GM12873 (cell line): ENCODE data around the gene FBXO28.

Experiments used
- TF ChIP-seq, protein P1 (sequence below): IDR thresholded peaks from 2 replicates; pipeline ENCODE4 v1.5.1; 2012; ENCODE audit warnings: low read depth, mild to moderate bottlenecking, moderate library complexity, low read length, control low read depth; ENCODE audit not compliant: insufficient read depth; ENCODE audit errors: missing control alignments

Gene FBXO28

DNA sequence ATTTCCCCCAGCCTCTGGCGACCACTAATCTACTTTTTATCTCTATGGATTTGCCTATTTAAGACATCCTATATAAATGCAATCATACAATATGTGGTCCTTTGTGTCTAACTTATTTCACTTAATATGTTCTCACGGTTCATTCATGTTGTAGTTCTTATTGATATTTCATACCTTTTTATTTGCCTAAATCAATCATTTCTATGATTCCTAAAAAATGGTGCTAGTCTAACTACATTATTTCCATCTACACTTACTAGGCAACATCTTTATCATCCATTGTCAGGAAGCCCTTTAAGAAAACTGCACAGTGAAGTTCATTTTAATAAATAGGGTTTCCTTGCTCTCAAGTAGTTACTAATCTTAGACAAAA lies 380 bp upstream of the FBXO28 start:
- TF ChIP-seq, protein P1, sequence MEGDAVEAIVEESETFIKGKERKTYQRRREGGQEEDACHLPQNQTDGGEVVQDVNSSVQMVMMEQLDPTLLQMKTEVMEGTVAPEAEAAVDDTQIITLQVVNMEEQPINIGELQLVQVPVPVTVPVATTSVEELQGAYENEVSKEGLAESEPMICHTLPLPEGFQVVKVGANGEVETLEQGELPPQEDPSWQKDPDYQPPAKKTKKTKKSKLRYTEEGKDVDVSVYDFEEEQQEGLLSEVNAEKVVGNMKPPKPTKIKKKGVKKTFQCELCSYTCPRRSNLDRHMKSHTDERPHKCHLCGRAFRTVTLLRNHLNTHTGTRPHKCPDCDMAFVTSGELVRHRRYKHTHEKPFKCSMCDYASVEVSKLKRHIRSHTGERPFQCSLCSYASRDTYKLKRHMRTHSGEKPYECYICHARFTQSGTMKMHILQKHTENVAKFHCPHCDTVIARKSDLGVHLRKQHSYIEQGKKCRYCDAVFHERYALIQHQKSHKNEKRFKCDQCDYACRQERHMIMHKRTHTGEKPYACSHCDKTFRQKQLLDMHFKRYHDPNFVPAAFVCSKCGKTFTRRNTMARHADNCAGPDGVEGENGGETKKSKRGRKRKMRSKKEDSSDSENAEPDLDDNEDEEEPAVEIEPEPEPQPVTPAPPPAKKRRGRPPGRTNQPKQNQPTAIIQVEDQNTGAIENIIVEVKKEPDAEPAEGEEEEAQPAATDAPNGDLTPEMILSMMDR: no peak

DNA sequence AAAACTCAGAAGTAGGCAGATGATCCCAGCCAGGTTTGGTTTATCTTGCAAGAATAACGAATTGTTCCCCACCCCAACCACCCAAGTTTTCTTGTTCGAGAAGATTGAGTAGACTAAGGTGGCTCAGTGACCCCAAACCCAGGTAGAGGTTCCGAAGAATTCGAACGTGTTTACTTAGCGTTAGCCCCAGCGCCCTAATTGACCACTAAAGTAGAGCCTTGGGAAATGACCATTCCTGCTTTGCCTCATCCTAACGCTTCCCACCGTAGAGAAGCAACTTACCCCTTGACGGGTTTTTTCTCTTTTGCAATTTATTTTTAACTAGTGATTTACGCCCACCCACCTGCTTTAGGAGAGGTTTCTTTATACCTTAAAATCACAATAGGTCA lies 870 bp downstream of the FBXO28 start:
- TF ChIP-seq, protein P1: no peak

DNA sequence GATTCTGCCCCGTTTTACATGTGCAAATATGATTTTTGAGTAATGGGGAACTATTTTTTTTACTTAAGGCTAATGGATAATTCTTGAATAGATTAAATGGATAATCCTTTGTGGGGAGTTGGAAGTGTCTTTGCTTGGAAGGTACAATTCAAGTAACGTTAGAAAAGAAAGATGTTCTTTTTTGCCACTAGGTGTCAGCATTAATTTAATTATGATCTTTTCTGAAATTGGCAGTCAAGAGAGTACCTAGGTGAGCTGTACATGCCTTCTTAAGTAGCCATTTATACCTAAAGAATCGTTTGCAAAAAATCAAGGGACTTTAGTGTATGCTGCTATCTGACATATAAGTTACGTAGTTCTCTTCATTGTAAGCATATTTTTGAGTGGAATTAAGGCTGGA lies 2.2 kb downstream of the FBXO28 start:
- TF ChIP-seq, protein P1: peak; percentile 47

DNA sequence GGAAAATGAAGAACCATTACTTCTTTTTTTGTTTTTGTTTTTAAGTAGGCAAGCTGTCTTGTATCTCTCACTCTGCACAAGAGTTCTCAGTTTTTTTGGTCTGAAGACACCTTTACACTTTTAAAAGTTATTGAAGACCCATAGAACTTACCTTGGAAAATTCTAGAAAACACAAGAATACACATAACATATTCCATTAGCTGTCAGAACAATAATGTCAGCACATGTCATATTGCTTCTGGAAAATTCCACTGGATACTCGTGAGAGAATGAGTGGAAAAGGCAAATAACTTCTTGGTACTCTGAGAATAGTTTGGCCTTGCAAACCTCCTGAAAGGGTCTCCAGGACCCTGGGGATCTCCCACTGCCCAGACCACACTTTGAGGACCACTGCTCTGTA lies 4.8 kb downstream of the FBXO28 start:
- TF ChIP-seq, protein P1: no peak

DNA sequence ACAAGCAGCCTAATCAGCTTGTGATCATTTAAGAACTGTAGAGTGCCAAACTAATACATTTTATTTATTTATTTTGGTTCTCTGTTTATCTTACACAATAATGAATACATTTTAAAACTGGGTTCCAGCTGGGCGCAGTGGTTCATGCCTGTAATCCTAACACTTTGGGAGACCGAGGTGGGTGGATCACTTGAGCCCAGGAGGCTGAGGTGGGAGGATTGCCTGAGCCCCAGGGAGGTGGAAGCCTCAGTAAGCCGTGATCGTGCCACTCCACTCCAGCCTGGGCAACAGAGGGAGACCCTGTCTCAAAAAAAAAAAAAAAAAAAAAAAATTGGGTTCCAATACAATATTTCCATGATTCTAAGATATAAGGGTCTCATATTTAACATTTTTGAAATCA lies 9.2 kb downstream of the FBXO28 start:
- TF ChIP-seq, protein P1: no peak

DNA sequence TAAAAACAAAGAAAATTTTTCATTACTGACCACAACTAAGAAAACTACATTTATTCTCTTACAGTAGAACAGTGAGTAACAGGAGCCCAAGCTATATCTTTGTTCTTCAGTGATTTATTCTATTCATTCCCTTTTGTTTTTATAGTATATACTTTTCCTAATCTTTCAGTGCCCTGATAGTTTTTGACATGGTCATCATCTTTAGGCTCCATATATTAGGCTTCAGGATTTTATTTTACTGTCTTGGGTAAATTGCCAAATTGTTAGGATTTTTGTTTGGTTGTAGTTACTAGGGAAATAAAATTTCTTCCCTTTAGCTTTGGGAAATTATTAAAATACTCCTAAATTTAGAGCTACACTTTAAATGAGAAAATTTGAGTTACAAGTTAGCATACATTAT lies 10.3 kb downstream of the FBXO28 start:
- TF ChIP-seq, protein P1: no peak

DNA sequence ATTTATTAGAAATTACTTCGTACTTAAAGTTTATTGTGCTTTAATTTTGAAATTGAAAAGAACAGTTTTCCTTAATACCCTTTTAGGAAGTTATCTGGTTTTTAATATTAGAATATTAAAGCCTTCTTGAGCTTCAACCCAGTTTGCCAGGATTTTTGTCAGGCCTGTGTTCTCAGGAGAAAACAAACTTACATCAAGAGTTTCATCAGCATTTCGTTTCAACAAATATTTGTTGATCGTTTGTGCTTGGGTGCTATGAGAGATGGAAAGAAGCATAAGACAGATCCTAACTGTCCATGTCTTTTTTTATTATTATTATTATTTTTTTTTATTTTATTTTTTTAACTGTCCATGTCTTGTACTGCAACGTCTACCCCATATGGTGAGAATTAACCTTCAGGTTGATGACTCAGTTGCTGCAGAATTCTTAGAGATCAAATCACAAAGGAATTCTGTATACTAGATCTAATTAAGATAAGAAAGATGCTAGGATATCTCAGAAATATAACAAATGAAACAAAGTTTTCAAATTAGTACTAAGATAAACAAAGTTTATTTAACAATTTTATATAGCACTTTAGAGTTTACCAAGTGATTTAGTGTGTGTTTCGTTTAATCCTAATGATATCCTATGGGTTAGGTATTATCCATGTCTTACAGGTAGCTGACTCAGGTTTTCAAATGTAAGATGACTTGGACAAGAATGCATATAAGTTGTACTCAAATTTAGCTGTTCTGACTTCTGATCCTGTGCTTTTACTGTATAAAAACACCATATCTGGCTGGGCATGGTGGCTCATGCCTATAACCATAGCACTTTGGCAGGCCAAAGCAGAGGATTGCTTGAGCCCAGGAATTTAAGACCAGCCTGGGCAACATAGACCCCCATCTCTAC lies 14.3 kb downstream of the FBXO28 start:
- TF ChIP-seq, protein P1: no peak

DNA sequence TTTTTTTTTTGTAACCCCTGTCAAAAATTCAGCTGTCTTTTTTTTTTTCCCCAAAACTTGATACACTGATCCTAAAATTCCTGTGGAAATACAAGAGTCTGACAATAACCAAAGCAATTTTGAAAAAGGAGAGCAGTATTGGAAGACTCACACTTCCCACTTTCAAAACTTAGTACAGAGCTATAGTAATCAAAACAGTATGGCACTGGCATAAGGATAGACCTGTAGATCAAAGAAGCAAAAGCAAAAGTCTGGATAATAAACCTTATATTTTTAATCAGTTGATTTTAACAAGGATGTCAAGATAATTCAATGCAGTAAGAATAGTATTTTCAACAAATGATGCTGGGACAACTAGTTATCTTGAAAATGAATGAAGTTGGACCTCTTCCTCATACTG lies 17.3 kb downstream of the FBXO28 start:
- TF ChIP-seq, protein P1: no peak
